ENCODE measurements around the gene KRTAP2-1.

DNA sequence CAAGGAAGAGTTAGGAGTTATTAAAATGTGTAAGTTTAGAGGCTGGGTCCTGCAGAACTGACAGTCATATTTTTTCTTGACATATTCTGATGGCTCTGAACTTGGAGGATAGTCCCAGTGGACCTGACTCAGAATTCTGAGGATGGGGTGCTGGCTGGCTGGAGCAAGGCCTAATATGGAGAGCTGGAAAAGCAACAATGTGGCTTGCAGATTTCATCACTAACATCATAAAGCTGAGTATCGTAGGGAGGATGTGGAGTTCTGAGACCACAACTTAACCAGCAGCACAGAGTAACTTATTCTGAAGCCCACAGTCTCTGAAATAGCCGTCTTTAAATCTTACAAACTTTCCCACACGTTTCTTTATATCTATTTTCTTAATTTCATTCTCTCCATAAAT is 22.4 kb downstream of the KRTAP2-1 start:
- no peak for TF ChIP-seq POLR2A (IDR thresholded peaks at IDR 0.05)
- TF ChIP-seq, protein P1, sequence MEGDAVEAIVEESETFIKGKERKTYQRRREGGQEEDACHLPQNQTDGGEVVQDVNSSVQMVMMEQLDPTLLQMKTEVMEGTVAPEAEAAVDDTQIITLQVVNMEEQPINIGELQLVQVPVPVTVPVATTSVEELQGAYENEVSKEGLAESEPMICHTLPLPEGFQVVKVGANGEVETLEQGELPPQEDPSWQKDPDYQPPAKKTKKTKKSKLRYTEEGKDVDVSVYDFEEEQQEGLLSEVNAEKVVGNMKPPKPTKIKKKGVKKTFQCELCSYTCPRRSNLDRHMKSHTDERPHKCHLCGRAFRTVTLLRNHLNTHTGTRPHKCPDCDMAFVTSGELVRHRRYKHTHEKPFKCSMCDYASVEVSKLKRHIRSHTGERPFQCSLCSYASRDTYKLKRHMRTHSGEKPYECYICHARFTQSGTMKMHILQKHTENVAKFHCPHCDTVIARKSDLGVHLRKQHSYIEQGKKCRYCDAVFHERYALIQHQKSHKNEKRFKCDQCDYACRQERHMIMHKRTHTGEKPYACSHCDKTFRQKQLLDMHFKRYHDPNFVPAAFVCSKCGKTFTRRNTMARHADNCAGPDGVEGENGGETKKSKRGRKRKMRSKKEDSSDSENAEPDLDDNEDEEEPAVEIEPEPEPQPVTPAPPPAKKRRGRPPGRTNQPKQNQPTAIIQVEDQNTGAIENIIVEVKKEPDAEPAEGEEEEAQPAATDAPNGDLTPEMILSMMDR (IDR thresholded peaks at IDR 0.05), result no peak
- TF ChIP-seq EP300 (IDR thresholded peaks at IDR 0.05), result no peak

Measured in tibial nerve (tissue), 4 donors.